Esophagus squamous epithelium (tissue), 5 donors: Measurements from ENCODE around the gene CDH13. TPM values are rescaled to one million over a fixed set of nuclear protein-coding genes. Genes with fewer than 3 reads are reported as not detected.

Experiments used
- DNase-seq: peaks from one replicate; lab custom pipeline; 2025; lab: John Stamatoyannopoulos, UW
- H3K27ac ChIP-seq, 4 donors: fragments of 200-600 bp; sonication (generic); one replicate each; pipeline ENCODE4 v1.5.1; 2016 to 2019; ENCODE audit warnings: mild to moderate bottlenecking in 1 of 4
- H3K27me3 ChIP-seq, 4 donors: fragments of 200-600 bp; sonication (generic); 1 replicate in 3 of 4; 2 replicates in 1 of 4; pipeline versions ENCODE4 v1.5.1 to v1.6.0; 2017 to 2021; ENCODE audit warnings: antibody characterized with exemption in 1 of 4
- H3K36me3 ChIP-seq, 3 donors: fragments of 200-600 bp; sonication (generic); one replicate each; pipeline ENCODE4 v1.5.1; 2016 to 2019
- H3K4me1 ChIP-seq, 3 donors: fragments of 200-600 bp; sonication (generic); one replicate each; pipeline ENCODE4 v1.5.1; 2017 to 2019
- H3K4me3 ChIP-seq, 4 donors: fragments of 200-600 bp; sonication (generic); 1 replicate in 3 of 4; 2 replicates in 1 of 4; pipeline ENCODE4 v1.5.1; 2016 to 2019; ENCODE audit warnings: mild to moderate bottlenecking in 2 of 4, moderate library complexity in 1 of 4
- H3K9me3 ChIP-seq, 3 donors: fragments of 200-600 bp; sonication (generic); one replicate each; pipeline ENCODE4 v1.5.1; 2016 to 2019
- POLR2A ChIP-seq, 4 donors: fragments of 450-650 bp; IDR thresholded peaks; one replicate each; pipeline ENCODE4 v1.6.1; 2017; ENCODE audit warnings: antibody characterized with exemption in 4 of 4, mild to moderate bottlenecking in 4 of 4, moderate library complexity in 3 of 4
- WGBS, 2 donors: methylation state at CpG; one replicate each; pipeline ENCODE4 v1.1.5; 2018; 5-methylcytosine and 5-hydroxymethylcytosine counted together
- intact Hi-C: fragments of 100-400 bp; cut with DNase I; formaldehyde crosslinking; loops from one replicate; pipeline ENCODE4 v1.15.0; 2022
- total RNA-seq, 4 donors: library from RNA; depleted of rRNA; stranded (reverse); fragments of >200 nt; gene quantifications; one replicate each; pipeline ENCODE4 v1.1.0, GENCODE V29; 2016
- TF ChIP-seq, protein P1 (sequence below), 6 experiments: fragments of 450-650 bp in 4 of 6; fragments of 200-600 bp in 2 of 6; sonication (generic) in 2 of 6; IDR thresholded peaks; one replicate each; pipeline ENCODE4 v1.5.1; 2016 to 2019; ENCODE audit warnings: antibody characterized with exemption in 6 of 6, mild to moderate bottlenecking in 4 of 6, moderate library complexity in 4 of 6
- donor health status: DM: yes; HTN: yes; CAD: no.

CDH13 gene
- total RNA-seq, 4 donors from 2014 or later, result 6.9 to 31.9 (median 21.1) TPM

DNA sequence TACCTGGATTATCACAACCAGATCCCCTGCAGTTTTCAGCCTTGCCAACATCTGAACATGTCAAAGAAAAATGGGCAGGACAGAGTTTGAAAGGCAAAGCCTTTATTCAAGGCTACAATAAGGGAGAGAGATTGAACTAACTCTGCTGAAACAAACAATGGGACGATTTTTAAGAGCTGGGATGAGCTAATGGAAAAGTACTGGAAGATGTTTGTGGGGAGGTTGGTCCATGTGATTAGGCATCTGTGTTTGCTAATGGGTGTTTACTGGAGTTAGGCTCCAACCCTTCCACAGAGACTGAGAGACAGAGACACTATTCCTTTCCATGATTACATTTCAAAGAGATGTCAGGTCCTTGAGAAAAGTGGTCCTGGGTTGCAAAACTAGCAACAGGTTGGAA lies 1146.0 kb downstream of the CDH13 start:
- intact Hi-C loops, result no loop called here
- H3K4me3 ChIP-seq, result no peak overlapping the region
- H3K36me3 ChIP-seq, result no peaks in the 10 kb centered on the region
- no peak overlapping the region for H3K27ac ChIP-seq
- TF ChIP-seq POLR2A (IDR thresholded peaks at IDR 0.05), result no peak
- TF ChIP-seq, protein P1, sequence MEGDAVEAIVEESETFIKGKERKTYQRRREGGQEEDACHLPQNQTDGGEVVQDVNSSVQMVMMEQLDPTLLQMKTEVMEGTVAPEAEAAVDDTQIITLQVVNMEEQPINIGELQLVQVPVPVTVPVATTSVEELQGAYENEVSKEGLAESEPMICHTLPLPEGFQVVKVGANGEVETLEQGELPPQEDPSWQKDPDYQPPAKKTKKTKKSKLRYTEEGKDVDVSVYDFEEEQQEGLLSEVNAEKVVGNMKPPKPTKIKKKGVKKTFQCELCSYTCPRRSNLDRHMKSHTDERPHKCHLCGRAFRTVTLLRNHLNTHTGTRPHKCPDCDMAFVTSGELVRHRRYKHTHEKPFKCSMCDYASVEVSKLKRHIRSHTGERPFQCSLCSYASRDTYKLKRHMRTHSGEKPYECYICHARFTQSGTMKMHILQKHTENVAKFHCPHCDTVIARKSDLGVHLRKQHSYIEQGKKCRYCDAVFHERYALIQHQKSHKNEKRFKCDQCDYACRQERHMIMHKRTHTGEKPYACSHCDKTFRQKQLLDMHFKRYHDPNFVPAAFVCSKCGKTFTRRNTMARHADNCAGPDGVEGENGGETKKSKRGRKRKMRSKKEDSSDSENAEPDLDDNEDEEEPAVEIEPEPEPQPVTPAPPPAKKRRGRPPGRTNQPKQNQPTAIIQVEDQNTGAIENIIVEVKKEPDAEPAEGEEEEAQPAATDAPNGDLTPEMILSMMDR (IDR thresholded peaks at IDR 0.05), result no peak
- H3K9me3 ChIP-seq, result no peaks in the 10 kb centered on the region
- no peaks in the 10 kb centered on the region for H3K27me3 ChIP-seq
- DNase-seq, result no peak
- peaks cover 0 to 4% (median 0%) of the 10 kb centered on the region in 3 donors for H3K4me1 ChIP-seq
- WGBS, 2 donors, result 37 to 42% methylated on average over 1 of the region's 1 CpG

DNA sequence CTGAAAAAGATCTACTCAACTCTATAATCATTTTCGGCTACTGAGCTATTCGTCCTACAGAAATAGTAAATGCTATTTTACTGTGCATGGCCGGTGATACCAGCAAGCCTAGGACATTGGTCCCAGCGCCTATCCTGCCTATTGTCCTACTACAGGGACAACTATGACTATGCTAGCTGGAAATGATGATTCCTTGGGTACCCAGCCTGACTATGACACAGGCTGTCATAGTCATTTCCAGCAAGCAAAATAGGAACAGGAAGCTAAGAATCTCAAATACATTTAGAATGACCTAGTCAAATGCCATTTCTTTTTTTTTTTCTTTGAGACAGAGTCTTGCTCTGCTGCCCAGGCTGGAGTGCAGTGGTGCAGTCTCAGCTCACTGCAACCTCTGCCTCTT lies 1147.3 kb downstream of the CDH13 start:
- intact Hi-C loops, result no loop called here
- no peak for DNase-seq
- Histone ChIP-seq H3K9me3 (no peaks in the 10 kb centered on the region), H3K4me3 (no peak overlapping the region), H3K36me3 (no peaks in the 10 kb centered on the region), H3K4me1 (peaks cover 0 to 4% (median 0%) of the 10 kb centered on the region in 3 donors), H3K27me3 (no peaks in the 10 kb centered on the region), H3K27ac (no peak overlapping the region)
- TF ChIP-seq, protein P1 (IDR thresholded peaks at IDR 0.05), result no peak
- TF ChIP-seq POLR2A (IDR thresholded peaks at IDR 0.05), result no peak
- 82 to 90% methylated on average over 4 of the region's 4 CpGs for WGBS, 2 donors

DNA sequence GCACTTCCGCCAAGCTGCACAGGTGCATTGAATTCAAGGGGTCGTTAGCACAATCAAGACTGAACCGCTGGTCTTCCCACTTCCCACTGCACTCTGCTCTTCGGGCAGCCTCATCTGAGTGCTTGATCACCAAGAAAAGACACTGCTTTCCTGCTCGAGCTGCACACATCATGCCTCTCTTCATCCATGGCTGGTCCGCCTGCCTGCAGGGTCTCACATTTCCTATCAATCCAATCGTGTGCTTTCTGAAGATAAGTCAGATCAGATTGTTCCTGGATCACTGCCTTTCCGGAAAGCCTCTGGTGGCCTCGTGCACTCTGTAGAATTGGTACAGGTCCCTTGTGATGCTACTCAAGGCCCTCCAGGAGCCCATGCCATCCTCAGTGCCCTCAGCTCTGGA lies 1150.2 kb downstream of the CDH13 start:
- intact Hi-C loops, result no loop called here
- H3K27ac ChIP-seq, result no peak overlapping the region
- H3K4me3 ChIP-seq, result no peak overlapping the region
- no peak for DNase-seq
- WGBS, 2 donors, result 85 to 88% methylated on average over 9 of the region's 9 CpGs
- H3K27me3 ChIP-seq, result no peaks in the 10 kb centered on the region
- peaks cover 0 to 12% (median 0%) of the 10 kb centered on the region in 3 donors for H3K4me1 ChIP-seq
- TF ChIP-seq, protein P1 (IDR thresholded peaks at IDR 0.05), result no peak
- no peak for TF ChIP-seq POLR2A (IDR thresholded peaks at IDR 0.05)
- H3K9me3 ChIP-seq, result no peaks in the 10 kb centered on the region
- no peaks in the 10 kb centered on the region for H3K36me3 ChIP-seq

DNA sequence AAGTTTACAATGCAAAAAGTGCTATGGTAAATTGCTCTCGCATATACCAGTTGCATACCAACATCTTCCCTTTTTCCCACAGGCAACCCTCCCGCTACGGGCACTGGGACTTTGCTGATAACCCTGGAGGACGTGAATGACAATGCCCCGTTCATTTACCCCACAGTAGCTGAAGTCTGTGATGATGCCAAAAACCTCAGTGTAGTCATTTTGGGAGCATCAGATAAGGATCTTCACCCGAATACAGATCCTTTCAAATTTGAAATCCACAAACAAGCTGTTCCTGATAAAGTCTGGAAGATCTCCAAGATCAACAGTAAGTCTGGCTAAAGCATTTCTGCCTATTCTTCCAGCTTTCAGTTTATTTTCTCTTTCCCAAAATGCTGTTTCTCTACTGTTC lies 1153.1 kb downstream of the CDH13 start:
- Histone ChIP-seq H3K27ac (no peak overlapping the region), H3K9me3 (no peaks in the 10 kb centered on the region), H3K36me3 (no peaks in the 10 kb centered on the region), H3K27me3 (no peaks in the 10 kb centered on the region), H3K4me3 (no peak overlapping the region), H3K4me1 (peaks cover 0 to 12% (median 0%) of the 10 kb centered on the region in 3 donors)
- intact Hi-C loops, result no loop called here
- 37 to 40% methylated on average over 6 of the region's 6 CpGs for WGBS, 2 donors
- TF ChIP-seq POLR2A (IDR thresholded peaks at IDR 0.05), result no peak
- TF ChIP-seq, protein P1 (IDR thresholded peaks at IDR 0.05), result no peak
- DNase-seq, result no peak

DNA sequence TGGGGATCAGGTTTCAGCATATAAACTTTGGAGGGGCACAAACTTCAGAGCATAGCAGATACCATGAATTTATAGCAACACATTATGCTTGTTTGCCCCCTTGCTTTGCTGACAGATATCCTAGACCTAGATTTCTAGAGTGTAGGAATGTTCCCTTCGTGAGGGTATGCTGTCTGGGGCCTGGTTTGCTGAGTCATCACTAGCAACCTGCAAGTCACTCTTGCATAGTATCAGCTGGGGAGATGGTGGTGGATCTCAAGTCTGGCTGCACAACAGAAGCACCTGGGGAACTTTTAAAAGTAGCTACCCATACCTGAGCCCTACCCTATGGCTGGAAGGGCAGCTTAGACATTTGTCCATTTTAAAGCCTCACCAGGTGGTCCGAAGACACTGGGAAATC lies 1158.7 kb downstream of the CDH13 start:
- Histone ChIP-seq H3K4me3 (no peak overlapping the region), H3K36me3 (no peaks in the 10 kb centered on the region), H3K27ac (no peak overlapping the region), H3K9me3 (no peaks in the 10 kb centered on the region), H3K27me3 (no peaks in the 10 kb centered on the region), H3K4me1 (peaks cover 0 to 2% (median 0%) of the 10 kb centered on the region in 3 donors)
- intact Hi-C loops, result no loop called here
- TF ChIP-seq POLR2A (IDR thresholded peaks at IDR 0.05), result no peak
- TF ChIP-seq, protein P1 (IDR thresholded peaks at IDR 0.05), result no peak
- DNase-seq, result no peak
- WGBS, 2 donors, result 69 to 88% methylated on average over 2 of the region's 2 CpGs
